Duodenal mucosa (tissue), 2 donors: Measurements from ENCODE around the gene ADCY5.

Experiments used
- H3K27ac ChIP-seq: one replicate; pipeline ENCODE4 v1.7.0; 2013; ENCODE audit warnings: low read depth, low read length
- H3K27me3 ChIP-seq, 2 donors: one replicate each; pipeline ENCODE4 v1.7.0; 2013; ENCODE audit warnings: low read length in 2 of 2, control low read depth in 1 of 2; ENCODE audit not compliant: insufficient read depth in 2 of 2, control insufficient read depth in 1 of 2
- H3K36me3 ChIP-seq, 2 donors: one replicate each; pipeline ENCODE4 v1.7.0; 2013; ENCODE audit warnings: low read length in 2 of 2, control low read depth in 1 of 2; ENCODE audit not compliant: insufficient read depth in 2 of 2, control insufficient read depth in 1 of 2
- H3K4me1 ChIP-seq, 2 donors: one replicate each; pipeline ENCODE4 v1.7.0; 2013; ENCODE audit warnings: low read length in 2 of 2, control low read depth in 1 of 2; ENCODE audit not compliant: insufficient read depth in 2 of 2, control insufficient read depth in 1 of 2
- H3K4me3 ChIP-seq, 2 donors: one replicate each; pipeline ENCODE4 v1.7.0; 2013; ENCODE audit warnings: low read length in 2 of 2, low read depth in 1 of 2
- H3K9ac ChIP-seq, 2 donors: one replicate each; pipeline ENCODE4 v1.7.0; 2013; ENCODE audit warnings: low read length in 2 of 2, low read depth in 1 of 2
- H3K9me3 ChIP-seq, 2 donors: one replicate each; pipeline ENCODE4 v1.7.0; 2013; ENCODE audit warnings: low read length in 2 of 2, control low read depth in 1 of 2; ENCODE audit not compliant: control insufficient read depth in 1 of 2

Gene ADCY5

GRCh38 chr3:123431007-123431657 is 17.8 kb downstream of the ADCY5 start:
- no peaks in the 10 kb centered on the region for H3K27me3 ChIP-seq
- H3K4me3 ChIP-seq, result no peak overlapping the region
- peaks cover 12 to 13% of the 10 kb centered on the region in 2 donors for H3K4me1 ChIP-seq
- H3K9ac ChIP-seq, result no peak overlapping the region
- no peaks in the 10 kb centered on the region for H3K9me3 ChIP-seq
- no peak overlapping the region for H3K27ac ChIP-seq
- H3K36me3 ChIP-seq, result no peaks in the 10 kb centered on the region

DNA sequence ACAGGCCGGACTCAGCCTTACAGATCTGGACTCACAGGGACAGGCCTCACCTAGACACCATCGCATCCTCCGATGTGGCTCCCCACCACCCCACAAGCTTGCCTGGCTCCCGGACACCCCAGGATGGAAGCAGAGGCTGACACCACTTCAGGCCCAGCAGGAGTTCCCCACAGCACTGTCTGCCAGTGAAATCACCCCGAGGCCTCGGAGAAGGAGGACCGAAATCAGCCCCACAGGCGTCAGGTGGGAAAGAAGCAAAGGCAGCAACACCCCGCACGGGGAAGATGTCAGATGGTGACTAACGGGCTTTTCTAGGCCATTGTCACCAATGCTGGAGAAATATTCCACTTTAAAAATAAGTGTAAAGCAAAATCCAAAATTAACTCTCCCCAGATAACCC is 18.6 kb downstream of the ADCY5 start:
- H3K9ac ChIP-seq, result no peak overlapping the region
- H3K36me3 ChIP-seq, result no peaks in the 10 kb centered on the region
- H3K4me3 ChIP-seq, result no peak overlapping the region
- H3K27me3 ChIP-seq, result no peaks in the 10 kb centered on the region
- peaks cover 12 to 14% of the 10 kb centered on the region in 2 donors for H3K4me1 ChIP-seq
- no peak overlapping the region for H3K27ac ChIP-seq
- no peaks in the 10 kb centered on the region for H3K9me3 ChIP-seq

- H3K9ac ChIP-seq, result no peak overlapping the region
- H3K27ac ChIP-seq, result no peak overlapping the region
- H3K9me3 ChIP-seq, result no peaks in the 10 kb centered on the region
- H3K4me3 ChIP-seq, result no peak overlapping the region
- H3K4me1 ChIP-seq, result peaks cover 16 to 21% of the 10 kb centered on the region in 2 donors
- no peaks in the 10 kb centered on the region for H3K36me3 ChIP-seq
- no peaks in the 10 kb centered on the region for H3K27me3 ChIP-seq
These were observed 19.3 kb downstream of the ADCY5 start for GRCh38 chr3:123429362-123430125.

- H3K27me3 ChIP-seq, result no peaks in the 10 kb centered on the region
- no peak overlapping the region for H3K27ac ChIP-seq
- no peak overlapping the region for H3K4me3 ChIP-seq
- no peaks in the 10 kb centered on the region for H3K9me3 ChIP-seq
- H3K9ac ChIP-seq, result no peak overlapping the region
- H3K36me3 ChIP-seq, result no peaks in the 10 kb centered on the region
- peaks cover 39 to 48% of the 10 kb centered on the region in 2 donors for H3K4me1 ChIP-seq
These were observed 23.7 kb downstream of the ADCY5 start for GRCh38 chr3:123424999-123425712.

GRCh38 chr3:123424321-123424998 is 24.4 kb downstream of the ADCY5 start:
- Histone ChIP-seq H3K9ac (no peak overlapping the region), H3K27me3 (no peaks in the 10 kb centered on the region), H3K36me3 (no peaks in the 10 kb centered on the region), H3K4me1 (peaks cover 39 to 49% of the 10 kb centered on the region in 2 donors), H3K27ac (no peak overlapping the region), H3K9me3 (no peaks in the 10 kb centered on the region), H3K4me3 (no peak overlapping the region)

DNA sequence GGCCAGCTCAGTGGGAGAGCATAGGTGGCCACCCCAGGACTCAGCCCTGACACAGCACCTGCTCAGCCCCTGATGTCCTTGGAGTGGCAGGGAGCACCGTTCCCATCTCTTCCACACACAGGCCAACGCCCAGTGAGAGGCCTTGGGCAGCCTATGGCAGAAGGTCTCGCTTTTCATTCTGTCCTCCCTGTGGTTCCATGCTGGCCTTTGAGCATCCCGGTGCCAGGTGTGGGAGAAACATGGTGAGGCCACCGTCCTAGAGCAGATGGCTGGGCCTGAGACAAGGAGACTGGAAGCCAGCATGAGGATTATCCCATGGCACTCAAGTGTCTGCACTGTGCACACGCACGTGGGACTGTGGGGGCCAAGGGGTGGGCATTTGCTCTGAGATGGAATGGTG is 25.1 kb downstream of the ADCY5 start:
- H3K27ac ChIP-seq, result no peak overlapping the region

GRCh38 chr3:123423031-123423430 is 25.9 kb downstream of the ADCY5 start:
- H3K27me3 ChIP-seq, result no peaks in the 10 kb centered on the region
- no peak overlapping the region for H3K4me3 ChIP-seq
- H3K9ac ChIP-seq, result no peak overlapping the region
- H3K27ac ChIP-seq, result no peak overlapping the region
- no peaks in the 10 kb centered on the region for H3K36me3 ChIP-seq
- peaks cover 39 to 49% of the 10 kb centered on the region in 2 donors for H3K4me1 ChIP-seq
- H3K9me3 ChIP-seq, result no peaks in the 10 kb centered on the region

More for the DNA sequence above, 25.1 kb downstream of the ADCY5 start:
- H3K9ac ChIP-seq, result no peak overlapping the region
- H3K4me3 ChIP-seq, result no peak overlapping the region
- H3K9me3 ChIP-seq, result no peaks in the 10 kb centered on the region
- peaks cover 39 to 49% of the 10 kb centered on the region in 2 donors for H3K4me1 ChIP-seq
- no peaks in the 10 kb centered on the region for H3K27me3 ChIP-seq
- H3K36me3 ChIP-seq, result no peaks in the 10 kb centered on the region

GRCh38 chr3:123422457-123422856 is 26.4 kb downstream of the ADCY5 start:
- Histone ChIP-seq H3K9ac (no peak overlapping the region), H3K9me3 (no peaks in the 10 kb centered on the region), H3K4me3 (no peak overlapping the region), H3K4me1 (peaks cover 39 to 49% of the 10 kb centered on the region in 2 donors), H3K36me3 (no peaks in the 10 kb centered on the region), H3K27ac (no peak overlapping the region), H3K27me3 (no peaks in the 10 kb centered on the region)

DNA sequence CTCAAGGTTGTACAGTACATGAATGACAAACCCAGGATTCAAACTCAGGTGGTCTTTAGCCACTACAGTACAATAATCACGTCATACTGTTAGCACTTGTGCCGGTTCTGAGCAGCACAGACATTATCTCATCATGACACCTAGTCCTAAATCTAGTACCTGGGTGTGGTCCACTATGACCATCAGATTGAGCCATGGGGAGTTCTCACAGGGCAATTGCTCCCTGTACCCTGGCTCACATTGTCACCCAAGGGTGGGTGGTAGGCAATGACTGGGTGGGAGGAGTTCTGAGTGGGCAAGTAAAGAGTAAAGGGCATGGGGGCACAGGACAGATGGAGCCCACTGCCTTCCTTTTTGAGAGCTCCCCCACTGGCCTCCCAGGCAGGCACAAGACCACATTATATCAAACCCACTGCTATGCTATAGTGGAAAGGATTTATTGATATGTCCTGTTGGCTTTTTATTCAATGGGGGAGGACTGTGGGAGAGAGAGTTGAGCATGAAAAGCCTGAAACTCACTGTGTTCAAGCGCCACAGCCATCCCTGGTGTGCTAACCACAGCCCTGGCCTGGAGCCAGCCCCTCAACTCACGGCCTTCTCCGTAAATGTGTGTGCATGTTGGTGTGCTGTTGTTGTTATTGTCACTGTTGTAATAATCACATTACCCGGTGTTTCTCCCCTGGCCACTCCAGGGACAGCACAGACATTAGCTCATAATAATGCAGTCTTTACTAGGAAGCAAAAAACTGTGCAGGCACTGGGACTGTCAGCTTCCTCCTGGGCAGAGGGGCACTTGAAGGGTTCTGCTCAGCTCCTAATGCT is 27.3 kb downstream of the ADCY5 start:
- Histone ChIP-seq H3K36me3 (no peaks in the 10 kb centered on the region), H3K27ac (no peak overlapping the region), H3K4me3 (no peak overlapping the region), H3K27me3 (no peaks in the 10 kb centered on the region), H3K9ac (no peak overlapping the region), H3K4me1 (peaks cover 39 to 49% of the 10 kb centered on the region in 2 donors), H3K9me3 (no peaks in the 10 kb centered on the region)
